Stimulated activated CD8-positive, alpha-beta memory T cell treated with anti-CD3 and anti-CD28 coated beads, Interleukin-7, amount 100 ng/mL, for 48 hours (primary cell): ENCODE data around the gene CDK8.

Source experiments
- DNase-seq, 2 donors: peaks; one replicate each; pipeline ENCODE4 v3.0.0-alpha.2; 2020; ENCODE audit warnings: low read depth in 1 of 2; ENCODE audit errors: extremely low read depth in 1 of 2

The CDK8 gene

GRCh38 chr13:26435171-26435570 lies 181.2 kb downstream of the CDK8 start:
- DNase-seq: no peak

- DNase-seq: no peak
Measured at GRCh38 chr13:26435646-26436045, 181.7 kb downstream of the CDK8 start.

GRCh38 chr13:26436914-26437313 lies 183.0 kb downstream of the CDK8 start:
- no peak for DNase-seq

GRCh38 chr13:26440111-26440510 lies 186.2 kb downstream of the CDK8 start:
- no peak for DNase-seq

- DNase-seq: no peak
Measured at GRCh38 chr13:26441476-26441875, 187.5 kb downstream of the CDK8 start.

- DNase-seq: no peak
Measured at GRCh38 chr13:26442541-26442940, 188.6 kb downstream of the CDK8 start.

GRCh38 chr13:26445092-26445491 lies 191.2 kb downstream of the CDK8 start:
- DNase-seq: no peak

GRCh38 chr13:26446751-26447150 lies 192.8 kb downstream of the CDK8 start:
- DNase-seq: no peak

GRCh38 chr13:26448032-26448431 lies 194.1 kb downstream of the CDK8 start:
- DNase-seq: no peak

GRCh38 chr13:26449063-26449848 lies 195.3 kb downstream of the CDK8 start:
- no peak for DNase-seq
